Measurements from ENCODE around the gene ANKRD33B. TPM values are rescaled to one million over a fixed set of nuclear protein-coding genes. Genes with fewer than 3 reads are reported as not detected.

Gene ANKRD33B
- total and polyA plus RNA-seq, 9 of the 15 experiments (the other 6 are each of a cell fraction or from before 2014, with no cell fraction given): 0.10 to 1.7 (median 0.40) TPM

- in situ Hi-C loops (cut with MboI): no loop called here
- no peaks in the 10 kb centered on the region for H3K9me1 ChIP-seq (ENCODE audit: control insufficient read depth, insufficient read depth, low read length)
- ChIA-PET POLR2A (interaction anchor here (0.7 to 1.1 kb wide), 2 partner anchors 9 to 91 kb away, joined by 3 to 4 read pairs; no protein-coding TSS in a partner anchor), CTCF (ENCODE audit: low intra/inter-chr PET ratio) (no interaction called here)
- intact Hi-C loops (cut with micrococcal nuclease): no loop called here
- no peak overlapping the region for H3K4me3 ChIP-seq
- FAIRE-seq: no peak
- 18% methylated on average over 4 of the region's 4 CpGs for WGBS (ENCODE audit: insufficient coverage, low coverage, missing lambda C conversion rate)
- DNase-seq (ENCODE audit: extremely low read depth in 1 of 4, low spot score in 3 of 4): peak in 1 of 4 experiments; percentile 40
- BruUV-seq (replicated peaks): no TSS peak
- no peak for ATAC-seq
- no peaks in the 10 kb centered on the region for H4K20me1 ChIP-seq (replicated peaks; ENCODE audit: control insufficient read depth, insufficient read depth, low read length)
- H2AFZ ChIP-seq (ENCODE audit: low read depth, low read length): 0 out of 2 replicates have a peak overlapping the region, but pooled peaks have one; percentile 25
- H3K9me3 ChIP-seq (replicated peaks; ENCODE audit: control insufficient read depth, insufficient read depth, low read depth, low read length): no peaks in the 10 kb centered on the region
- H3K4me2 ChIP-seq (ENCODE audit: insufficient read depth, low read length): no peak overlapping the region
- no peak for TF ChIP-seq CREB1 (IDR thresholded peaks at IDR 0.05)
- no peak for TF ChIP-seq CREB1 (CRISPR knock-in tag; IDR thresholded peaks at IDR 0.05)
- TF ChIP-seq MBD2 (IDR thresholded peaks at IDR 0.05; ENCODE audit: borderline replicate concordance, low read depth): no peak
- no peak for TF ChIP-seq ZNF764 (CRISPR knock-in tag; IDR thresholded peaks at IDR 0.05; ENCODE audit: low read depth)
- TF ChIP-seq CTBP1 (IDR thresholded peaks at IDR 0.05; ENCODE audit: borderline replicate concordance): no peak
- peak overlapping the region in 1 of 2 experiments; percentile 3; a peak in 1 of 4 replicates for H3K9ac ChIP-seq (ENCODE audit: insufficient read depth in 1 of 2, low read depth in 2 of 2, low read length in 2 of 2)
- H3K36me3 ChIP-seq (ENCODE audit: control insufficient read depth, insufficient read depth, low read length): no peaks in the 10 kb centered on the region
- no peaks in the 10 kb centered on the region for H3K27me3 ChIP-seq (ENCODE audit: control insufficient read depth in 2 of 2, insufficient read depth in 2 of 2, low read length in 2 of 2)
- H3K4me1 ChIP-seq (replicated peaks in 1 of 2; ENCODE audit: control insufficient read depth in 2 of 2, insufficient read depth in 2 of 2, low read length in 2 of 2): peaks cover 22 to 28% of the 10 kb centered on the region in 2 experiments
- H3K79me2 ChIP-seq (ENCODE audit: control insufficient read depth, insufficient read depth, low read length): no peaks in the 10 kb centered on the region
- no peak overlapping the region for H3K27ac ChIP-seq (ENCODE audit: extremely low read depth, low read depth, low read length)
Observed at GRCh38 chr5:10611290-10611689, 47.4 kb downstream of the ANKRD33B start.

- H4K20me1 ChIP-seq (replicated peaks; ENCODE audit: control insufficient read depth, insufficient read depth, low read length): no peaks in the 10 kb centered on the region
Observed at GRCh38 chr5:10612251-10612650, 48.4 kb downstream of the ANKRD33B start.

More at GRCh38 chr5:10612251-10612650, 48.4 kb downstream of the ANKRD33B start:
- peaks cover 15 to 22% of the 10 kb centered on the region in 2 experiments for H3K4me1 ChIP-seq (replicated peaks in 1 of 2; ENCODE audit: control insufficient read depth in 2 of 2, insufficient read depth in 2 of 2, low read length in 2 of 2)
- WGBS (ENCODE audit: insufficient coverage, low coverage, missing lambda C conversion rate): 55% methylated on average over 5 of the region's 5 CpGs
- ChIA-PET CTCF (ENCODE audit: low intra/inter-chr PET ratio) (no interaction called here), POLR2A (interaction anchor here (0.7 to 1.5 kb wide), 2 partner anchors 10 to 90 kb away, joined by 3 to 4 read pairs; no protein-coding TSS in a partner anchor)
- TF ChIP-seq CTCF (IDR thresholded peaks at IDR 0.05 in 2 of 3, conservative IDR thresholded peaks at IDR 0.05 in 1 of 3; ENCODE audit: insufficient read depth in 2 of 3, low read depth in 1 of 3, low read length in 3 of 3) (peak in 1 of 3 experiments; percentile 12; a peak in 1 of 6 replicates), HMG20A (CRISPR knock-in tag; conservative IDR thresholded peaks at IDR 0.05) (no peak), ZNF717 (CRISPR knock-in tag; IDR thresholded peaks at IDR 0.05) (no peak), FUS (optimal IDR thresholded peaks at IDR 0.05; ENCODE audit: low read depth, low read length) (no peak)
- H3K9me1 ChIP-seq (ENCODE audit: control insufficient read depth, insufficient read depth, low read length): no peaks in the 10 kb centered on the region
- H3K9ac ChIP-seq (ENCODE audit: insufficient read depth in 1 of 2, low read depth in 2 of 2, low read length in 2 of 2): no peak overlapping the region
- no peak overlapping the region for H3K27ac ChIP-seq (ENCODE audit: extremely low read depth, low read depth, low read length)
- no peak for DNase-seq (ENCODE audit: extremely low read depth in 1 of 4, low spot score in 3 of 4)
- peaks cover 0 to 4% of the 10 kb centered on the region in 2 experiments; a peak in 1 of 5 replicates for H3K27me3 ChIP-seq (ENCODE audit: control insufficient read depth in 2 of 2, insufficient read depth in 2 of 2, low read length in 2 of 2)
- H3K4me3 ChIP-seq: no peak overlapping the region
- in situ Hi-C loops (cut with MboI) (no loop called here), intact Hi-C loops (cut with micrococcal nuclease) (no loop called here)
- no peaks in the 10 kb centered on the region for H3K79me2 ChIP-seq (ENCODE audit: control insufficient read depth, insufficient read depth, low read length)
- H3K4me2 ChIP-seq (ENCODE audit: insufficient read depth, low read length): no peak overlapping the region
- H3K36me3 ChIP-seq (ENCODE audit: control insufficient read depth, insufficient read depth, low read length): no peaks in the 10 kb centered on the region
- no peak for FAIRE-seq
- no peaks in the 10 kb centered on the region for H3K9me3 ChIP-seq (replicated peaks; ENCODE audit: control insufficient read depth, insufficient read depth, low read depth, low read length)
- no TSS peak for BruUV-seq (replicated peaks)
- peak overlapping the region; percentile 23; the same call in 1 of the 2 replicates for H2AFZ ChIP-seq (ENCODE audit: low read depth, low read length)
- peak; percentile 28; the same call in 2 of the 3 replicates for ATAC-seq

Measured in K562 (cell line).